HepG2 (cell line): ENCODE data around the gene TLX1. TPM values are rescaled to one million over a fixed set of nuclear protein-coding genes. Genes with fewer than 3 reads are reported as not detected.

Source experiments
- ATAC-seq: fragments of 200-7000 bp; cut with Tn5 transposase; 3 replicates; pipeline ENCODE4 v1.9.1; 2020; ENCODE audit warnings: mild to moderate bottlenecking, moderate library complexity
- BruUV-seq: library from RNA; stranded (reverse); fragments of 400-500 nt; replicated peaks from 2 replicates; lab custom pipeline; 2021; lab: Mats Ljungman, UMichigan
- CTCF ChIA-PET: fragments of 300-600 bp; formaldehyde crosslinking; extraction: SDS; loops from one replicate; lab custom pipeline; 2021; ENCODE audit warnings: low total read pairs, inconsistent platforms, low intra/inter-chr PET ratio; lab: Yijun Ruan, JAX
- POLR2A ChIA-PET: fragments of 350-600 bp; sonication (Branson Sonifier 250); formaldehyde crosslinking; loops from one replicate; lab custom pipeline; 2020; ENCODE audit warnings: antibody characterized with exemption, inconsistent platforms; lab: Yijun Ruan, JAX
- DNase-seq: peaks from one replicate; pipeline ENCODE4 v3.0.0-alpha.2; 2015; ENCODE audit warnings: low spot score
- FAIRE-seq: peaks from 3 replicates; lab custom pipeline; 2011; peaks lifted over from hg19 to GRCh38; lab: Jason Lieb, UNC
- H2AFZ ChIP-seq: one replicate; pipeline ENCODE4 v1.6.1; 2011; ENCODE audit warnings: low read length, inconsistent platforms
- H3K27ac ChIP-seq: fragments of 300-600 bp; 3 replicates; pipeline ENCODE4 v1.8.0; 2011; ENCODE audit warnings: mixed run types, mild to moderate bottlenecking, mixed read lengths, low read length, inconsistent platforms; ENCODE audit not compliant: insufficient read depth; ENCODE audit errors: extremely low read length
- H3K27me3 ChIP-seq, 2 experiments: fragments of 200-600 bp in 1 of 2; 2 replicates in 1 of 2; 3 replicates in 1 of 2; pipeline versions ENCODE4 v1.6.0 to v1.8.0; 2011; ENCODE audit warnings: low read length in 2 of 2, mild to moderate bottlenecking in 2 of 2, moderate library complexity in 2 of 2, inconsistent platforms in 1 of 2; ENCODE audit not compliant: insufficient read depth in 2 of 2, control insufficient read depth in 1 of 2
- H3K36me3 ChIP-seq, 2 experiments: fragments of 200-600 bp in 1 of 2; replicated peaks in 1 of 2; 2 replicates in 1 of 2; 3 replicates in 1 of 2; pipeline versions ENCODE4 v1.5.1 to v1.8.0; 2011; ENCODE audit warnings: low read length in 2 of 2, inconsistent platforms in 1 of 2; ENCODE audit not compliant: insufficient read depth in 2 of 2, control insufficient read depth in 1 of 2
- H3K4me1 ChIP-seq: 2 replicates; pipeline ENCODE4 v1.5.1; 2012; ENCODE audit warnings: low read length, inconsistent platforms; ENCODE audit not compliant: insufficient read depth
- H3K4me2 ChIP-seq: 2 replicates; pipeline ENCODE4 v1.6.0; 2011; ENCODE audit warnings: low read depth, low read length, inconsistent platforms
- H3K4me3 ChIP-seq, 3 experiments: fragments of 200-600 bp in 1 of 3; sonication (generic), shearing (Covaris generic) in 1 of 3; replicated peaks in 1 of 3; 2 replicates each; pipeline ENCODE4 v1.5.1; 2011 to 2016; ENCODE audit warnings: low read length in 3 of 3, inconsistent platforms in 2 of 3, low read depth in 2 of 3, mild to moderate bottlenecking in 2 of 3, control low read depth in 1 of 3, mixed read lengths in 1 of 3; ENCODE audit not compliant: insufficient read depth in 1 of 3
- H3K79me2 ChIP-seq: one replicate; pipeline ENCODE4 v1.6.1; 2011; ENCODE audit warnings: low read length, inconsistent platforms; ENCODE audit not compliant: insufficient read depth
- H3K9ac ChIP-seq: 2 replicates; pipeline ENCODE4 v1.6.0; 2011; ENCODE audit warnings: mild to moderate bottlenecking, low read depth, low read length, inconsistent platforms; ENCODE audit not compliant: insufficient read depth
- H3K9me3 ChIP-seq: 2 replicates; pipeline ENCODE4 v1.5.1; 2012; ENCODE audit warnings: mild to moderate bottlenecking, low read length
- H4K20me1 ChIP-seq: 2 replicates; pipeline ENCODE4 v1.6.0; 2011; ENCODE audit warnings: inconsistent platforms, mild to moderate bottlenecking, low read length, moderate library complexity; ENCODE audit not compliant: insufficient read depth
- CREB1 ChIP-seq, 2 experiments: fragments of 450-650 bp in 1 of 2; IDR thresholded peaks; 2 replicates each; pipeline ENCODE4 v1.6.1; 2016 to 2017; ENCODE audit warnings: control low read depth in 1 of 2, mild to moderate bottlenecking in 1 of 2, missing compliant biosample characterization in 1 of 2, missing genetic modification characterization in 1 of 2
- E2F2 ChIP-seq: sonication (generic); formaldehyde crosslinking; IDR thresholded peaks from 2 replicates; pipeline ENCODE4 v1.4.0; 2020; ENCODE audit warnings: missing genetic modification reagents, borderline replicate concordance
- HMG20A ChIP-seq: IDR thresholded peaks from 2 replicates; pipeline ENCODE4 v1.6.1; 2016; ENCODE audit warnings: borderline replicate concordance
- NR0B2 ChIP-seq: sonication (generic); formaldehyde crosslinking; IDR thresholded peaks from 2 replicates; pipeline ENCODE4 v1.4.0; 2020; ENCODE audit warnings: mild to moderate bottlenecking, missing genetic modification reagents
- PHF21A ChIP-seq: sonication (generic); formaldehyde crosslinking; IDR thresholded peaks from 2 replicates; pipeline ENCODE4 v1.5.0; 2020; ENCODE audit warnings: mild to moderate bottlenecking, missing genetic modification reagents
- POLR2AphosphoS2 ChIP-seq: IDR thresholded peaks from 2 replicates; pipeline ENCODE4 v1.6.1; 2011; ENCODE audit warnings: low read depth, low read length, improper control_type of control experiment
- REL ChIP-seq: sonication (generic); formaldehyde crosslinking; conservative IDR thresholded peaks from 2 replicates; pipeline ENCODE4 v1.8.0; 2022; ENCODE audit warnings: mild to moderate bottlenecking, missing genetic modification reagents, moderate library complexity
- REPIN1 ChIP-seq: sonication (generic); formaldehyde crosslinking; IDR thresholded peaks from 2 replicates; pipeline ENCODE4 v1.8.0; 2022; ENCODE audit warnings: missing genetic modification reagents, low read depth, mild to moderate bottlenecking, borderline replicate concordance
- REST ChIP-seq, 2 experiments: IDR thresholded peaks; 2 replicates each; pipeline ENCODE4 v1.6.1; 2011 to 2012; ENCODE audit warnings: low read length in 2 of 2, borderline replicate concordance in 1 of 2, low read depth in 1 of 2, mild to moderate bottlenecking in 1 of 2, moderate library complexity in 1 of 2
- SATB2 ChIP-seq: sonication (generic); formaldehyde crosslinking; IDR thresholded peaks from 2 replicates; pipeline ENCODE4 v1.5.0; 2020; ENCODE audit warnings: missing genetic modification reagents
- STAT5B ChIP-seq: sonication (generic); formaldehyde crosslinking; IDR thresholded peaks from 2 replicates; pipeline ENCODE4 v1.4.0; 2020; ENCODE audit warnings: missing genetic modification reagents
- ZNF225 ChIP-seq: sonication (generic); formaldehyde crosslinking; IDR thresholded peaks from 2 replicates; pipeline ENCODE4 v1.4.0; 2020; ENCODE audit warnings: mild to moderate bottlenecking, missing genetic modification reagents
- ZSCAN9 ChIP-seq: IDR thresholded peaks from 2 replicates; pipeline ENCODE4 v1.6.1; 2016; ENCODE audit warnings: borderline replicate concordance
- WGBS: methylation state at CpG from one replicate; pipeline ENCODE4 v1.1.6; 2017; ENCODE audit warnings: low lambda C conversion rate; 5-methylcytosine and 5-hydroxymethylcytosine counted together
- in situ Hi-C: cut with HindIII; loops from 2 replicates; pipeline ENCODE4 v1.10.0; 2017; ENCODE audit warnings: low pct_unique_long_range_greater_than_20kb; ENCODE audit not compliant: extremely low pct_ligation_motif_present
- intact Hi-C: fragments of 100-400 bp; cut with micrococcal nuclease; formaldehyde crosslinking; loops from one replicate; pipeline ENCODE4 v1.10.0; 2022; ENCODE audit not compliant: unreplicated experiment
- polyA plus RNA-seq, 8 experiments: library from polyadenylated mRNA; depleted of rRNA in 3 of 8; stranded (reverse) in 7 of 8; unstranded in 1 of 8; fragments of >200 nt; fragmentation: Illumina TruSeq in 4 of 8; extraction: Trizol in 4 of 8; gene quantifications; 2 replicates each; pipeline versions ENCODE4 v1.2.1 to v1.2.3, GENCODE V29; 2011 to 2016; ENCODE audit warnings: low read depth in 4 of 8, missing spikeins in 1 of 8, mixed read lengths in 1 of 8; ENCODE audit not compliant: insufficient read depth in 1 of 8
- total RNA-seq, 5 experiments: library from RNA; depleted of rRNA; stranded (reverse); fragments of >200 nt; fragmentation: Illumina TruSeq; extraction: Trizol; gene quantifications; 2 replicates each; pipeline ENCODE4 v1.2.3, GENCODE V29; 2016; ENCODE audit warnings: low read depth in 1 of 5
- TF ChIP-seq, protein P1 (sequence below): sonication (generic); formaldehyde crosslinking; IDR thresholded peaks from 2 replicates; pipeline ENCODE4 v1.8.0; 2022; ENCODE audit warnings: missing genetic modification reagents, low read depth, mild to moderate bottlenecking, borderline replicate concordance

The TLX1 gene
- total and polyA plus RNA-seq, 2 of the 13 experiments (the other 11 are each of a cell fraction or from before 2014, with no cell fraction given) = 0.07 to 0.26 TPM

GRCh38 chr10:101136007-101136707 is 5.1 kb downstream of the TLX1 start:
- DNase-seq (no peak), FAIRE-seq (no peak)
- intact Hi-C loops = no loop called here
- Histone ChIP-seq H3K79me2 (no peaks in the 10 kb centered on the region), H3K4me1 (peaks cover 33% of the 10 kb centered on the region), H3K4me2 (no peak overlapping the region)
- POLR2A ChIA-PET = no interaction called here
- CTCF ChIA-PET = no interaction called here
- WGBS = 77% methylated on average over 19 of the region's 33 CpGs
- TF ChIP-seq HMG20A (CRISPR knock-in tag) (no peak), REPIN1 (no peak), E2F2 (CRISPR knock-in tag) (no peak), CREB1 (IDR thresholded peaks at IDR 0.05) (no peak), CREB1 (CRISPR knock-in tag; IDR thresholded peaks at IDR 0.05) (no peak), REST (IDR thresholded peaks at IDR 0.05; ENCODE audit: borderline replicate concordance in 1 of 2, low read depth in 1 of 2, low read length in 2 of 2) (no peak), STAT5B (CRISPR knock-in tag) (no peak), SATB2 (CRISPR knock-in tag) (no peak), ZSCAN9 (CRISPR knock-in tag) (no peak), NR0B2 (CRISPR knock-in tag) (no peak), PHF21A (no peak), POLR2AphosphoS2 (no peak), REL (CRISPR knock-in tag) (no peak), ZNF225 (CRISPR knock-in tag) (no peak)
- TF ChIP-seq, protein P1, sequence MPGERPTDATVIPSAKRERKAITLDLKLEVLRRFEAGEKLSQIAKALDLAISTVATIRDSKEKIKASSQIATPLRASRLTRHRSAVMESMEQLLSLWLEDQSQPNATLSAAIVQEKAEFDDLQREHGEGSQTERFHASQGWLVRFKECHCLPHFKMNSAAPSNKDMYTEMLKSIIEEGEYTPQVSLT (CRISPR knock-in tag) = no peak
- TF ChIP-seq, all 625 proteins: peak for 0
- Histone ChIP-seq H3K9ac (no peak overlapping the region), H3K36me3 (no peaks in the 10 kb centered on the region), H3K9me3 (no peaks in the 10 kb centered on the region), H4K20me1 (no peaks in the 10 kb centered on the region), H2AFZ (no peak overlapping the region), H3K4me3 (no peak overlapping the region), H3K27me3 (peaks cover 18 to 66% of the 10 kb centered on the region in 2 experiments), H3K27ac (no peak overlapping the region)
- ATAC-seq = no peak
- no TSS peak for BruUV-seq
- in situ Hi-C loops = no loop called here
